Tibial nerve (tissue), 4 donors: ENCODE results near the gene FAM117A. TPM values are rescaled to one million over a fixed set of nuclear protein-coding genes. Genes with fewer than 3 reads are reported as not detected.

ENCODE experiments used
- DNase-seq, 2 donors: peaks; one replicate each; pipeline ENCODE4 v3.0.0-alpha.2; 2019; ENCODE audit warnings: low spot score in 2 of 2
- H3K27ac ChIP-seq, 4 donors: fragments of 200-600 bp; sonication (generic) in 3 of 4; one replicate each; pipeline ENCODE4 v1.5.1; 2017 to 2019; ENCODE audit warnings: mild to moderate bottlenecking in 1 of 4
- H3K27me3 ChIP-seq, 2 donors: fragments of 200-600 bp; sonication (generic) in 1 of 2; one replicate each; pipeline versions ENCODE4 v1.5.1 to v1.6.0; 2017 to 2019
- H3K36me3 ChIP-seq, 3 donors: fragments of 200-600 bp; sonication (generic); one replicate each; pipeline ENCODE4 v1.5.1; 2018 to 2019
- H3K4me1 ChIP-seq, 4 donors: fragments of 200-600 bp; sonication (generic) in 3 of 4; one replicate each; pipeline ENCODE4 v1.5.1; 2017 to 2019
- H3K4me3 ChIP-seq, 4 donors: fragments of 200-600 bp; sonication (generic) in 3 of 4; one replicate each; pipeline ENCODE4 v1.5.1; 2017 to 2019; ENCODE audit warnings: mild to moderate bottlenecking in 1 of 4, moderate library complexity in 1 of 4
- H3K9me3 ChIP-seq, 4 donors: fragments of 200-600 bp; sonication (generic) in 3 of 4; one replicate each; pipeline ENCODE4 v1.5.1; 2017 to 2019
- EP300 ChIP-seq, 2 donors: sonication (generic); formaldehyde crosslinking; IDR thresholded peaks; one replicate each; pipeline ENCODE4 v1.6.1; 2017; ENCODE audit warnings: antibody characterized with exemption in 2 of 2, mild to moderate bottlenecking in 1 of 2
- POLR2A ChIP-seq, 2 donors: fragments of 450-650 bp; IDR thresholded peaks; one replicate each; pipeline ENCODE4 v1.6.1; 2017; ENCODE audit warnings: antibody characterized with exemption in 2 of 2, mild to moderate bottlenecking in 2 of 2, moderate library complexity in 2 of 2
- WGBS, 2 donors: methylation state at CpG; one replicate each; pipeline ENCODE4 v1.1.5; 2018; 5-methylcytosine and 5-hydroxymethylcytosine counted together
- total RNA-seq, 4 donors: library from RNA; depleted of rRNA; stranded (reverse); fragments of >200 nt; gene quantifications; one replicate each; pipeline ENCODE4 v1.1.0, GENCODE V29; 2016
- TF ChIP-seq, protein P1 (sequence below), 5 experiments: fragments of 200-600 bp in 3 of 5; fragments of 450-650 bp in 2 of 5; sonication (generic) in 3 of 5; IDR thresholded peaks; one replicate each; pipeline ENCODE4 v1.5.1; 2016 to 2019; ENCODE audit warnings: antibody characterized with exemption in 5 of 5, mild to moderate bottlenecking in 3 of 5, moderate library complexity in 2 of 5

Gene FAM117A
- total RNA-seq, 4 donors from 2014 or later, result 12.9 to 23.1 (median 18.3) TPM

DNA sequence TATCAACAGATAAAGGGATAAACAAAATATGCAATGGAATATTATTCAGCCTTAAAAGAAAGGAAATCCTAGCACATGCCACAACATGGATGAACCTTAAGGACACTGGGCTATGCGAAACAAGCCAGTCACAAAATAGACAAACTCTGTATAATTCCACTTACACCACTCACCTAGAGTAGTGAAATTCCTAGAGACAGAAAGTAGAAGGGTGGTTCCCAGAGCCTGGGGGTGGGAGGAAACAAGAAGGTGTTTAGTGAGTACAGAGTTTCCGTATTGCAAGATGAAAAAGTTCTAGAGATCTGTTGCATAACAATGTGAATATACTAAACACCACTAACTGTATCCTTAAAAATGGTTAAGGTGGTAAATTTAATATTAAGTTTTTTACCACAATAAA lies 96.1 kb downstream of the FAM117A start:
- Histone ChIP-seq H3K36me3 (peaks cover 0 to 11% (median 0%) of the 10 kb centered on the region in 3 donors), H3K27ac (no peak overlapping the region), H3K27me3 (no peaks in the 10 kb centered on the region), H3K4me1 (peaks cover 0 to 32% (median 0%) of the 10 kb centered on the region in 4 donors), H3K4me3 (no peak overlapping the region), H3K9me3 (no peaks in the 10 kb centered on the region)
- WGBS, 2 donors, result 91 to 92% methylated on average over 2 of the region's 2 CpGs
- DNase-seq, result no peak
- TF ChIP-seq, protein P1, sequence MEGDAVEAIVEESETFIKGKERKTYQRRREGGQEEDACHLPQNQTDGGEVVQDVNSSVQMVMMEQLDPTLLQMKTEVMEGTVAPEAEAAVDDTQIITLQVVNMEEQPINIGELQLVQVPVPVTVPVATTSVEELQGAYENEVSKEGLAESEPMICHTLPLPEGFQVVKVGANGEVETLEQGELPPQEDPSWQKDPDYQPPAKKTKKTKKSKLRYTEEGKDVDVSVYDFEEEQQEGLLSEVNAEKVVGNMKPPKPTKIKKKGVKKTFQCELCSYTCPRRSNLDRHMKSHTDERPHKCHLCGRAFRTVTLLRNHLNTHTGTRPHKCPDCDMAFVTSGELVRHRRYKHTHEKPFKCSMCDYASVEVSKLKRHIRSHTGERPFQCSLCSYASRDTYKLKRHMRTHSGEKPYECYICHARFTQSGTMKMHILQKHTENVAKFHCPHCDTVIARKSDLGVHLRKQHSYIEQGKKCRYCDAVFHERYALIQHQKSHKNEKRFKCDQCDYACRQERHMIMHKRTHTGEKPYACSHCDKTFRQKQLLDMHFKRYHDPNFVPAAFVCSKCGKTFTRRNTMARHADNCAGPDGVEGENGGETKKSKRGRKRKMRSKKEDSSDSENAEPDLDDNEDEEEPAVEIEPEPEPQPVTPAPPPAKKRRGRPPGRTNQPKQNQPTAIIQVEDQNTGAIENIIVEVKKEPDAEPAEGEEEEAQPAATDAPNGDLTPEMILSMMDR (IDR thresholded peaks at IDR 0.05), result no peak
- TF ChIP-seq EP300 (IDR thresholded peaks at IDR 0.05) (no peak), POLR2A (IDR thresholded peaks at IDR 0.05) (no peak)

DNA sequence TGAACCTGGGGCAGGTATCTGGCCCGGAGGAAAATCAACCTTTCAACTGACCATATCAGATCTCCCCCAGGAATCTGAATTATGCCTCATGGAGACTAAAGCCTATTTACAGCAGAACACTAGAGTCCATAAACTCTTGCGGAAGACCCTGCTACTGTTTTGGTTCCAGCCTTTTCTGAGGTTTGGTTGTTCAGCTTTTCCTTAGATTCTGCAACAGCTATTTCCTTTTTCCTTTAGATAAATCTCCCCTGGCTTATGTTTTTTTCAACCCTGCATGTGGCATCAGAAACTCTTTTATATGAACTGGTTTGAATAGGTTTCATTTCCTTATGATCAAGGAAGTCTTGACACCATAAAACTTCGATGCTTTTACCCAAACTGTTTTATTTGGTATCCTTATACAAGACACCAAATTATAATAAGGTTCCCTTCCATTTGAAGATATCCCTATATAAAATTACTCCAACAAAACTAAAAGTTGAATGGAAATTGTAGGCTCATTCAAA lies 99.2 kb downstream of the FAM117A start:
- Histone ChIP-seq H3K27ac (no peak overlapping the region), H3K4me1 (peaks cover 0 to 3% (median 0%) of the 10 kb centered on the region in 4 donors), H3K36me3 (peaks cover 0 to 8% (median 0%) of the 10 kb centered on the region in 3 donors), H3K9me3 (no peaks in the 10 kb centered on the region), H3K4me3 (no peak overlapping the region), H3K27me3 (no peaks in the 10 kb centered on the region)
- DNase-seq, result no peak
- 83 to 86% methylated on average over 3 of the region's 3 CpGs for WGBS, 2 donors
- TF ChIP-seq POLR2A (IDR thresholded peaks at IDR 0.05), result no peak
- TF ChIP-seq, protein P1 (IDR thresholded peaks at IDR 0.05), result no peak
- no peak for TF ChIP-seq EP300 (IDR thresholded peaks at IDR 0.05)

Other genes with a start within 250 kb of the FAM117A start
- 10 to 100 TPM in 2 of 4 donors, 1 to 10 TPM in 2; 5.4 to 21.9 (median 11.4) TPM for gene NXPH3, start 188.3 kb downstream of the FAM117A start, total RNA-seq
- gene SPOP, start 86.0 kb downstream of the FAM117A start, total RNA-seq, result 10 to 100 TPM; 58.1 to 72.6 (median 66.6) TPM
- 10 to 100 TPM; 29.6 to 46.5 (median 42.8) TPM for gene SLC35B1, start 56.2 kb downstream of the FAM117A start, total RNA-seq
- gene KAT7, start 24.6 kb upstream of the FAM117A start, total RNA-seq, result 10 to 100 TPM; 31.6 to 45.6 (median 42.0) TPM
- gene TAC4, start 83.9 kb upstream of the FAM117A start, total RNA-seq, result not detected
- not detected for gene DLX4, start 205.1 kb upstream of the FAM117A start, total RNA-seq
- under 1 TPM in 1 of 4 donors, not detected in 3; 0.30 TPM for gene DLX3, start 231.1 kb upstream of the FAM117A start, total RNA-seq